ENCODE data around the gene RTN4R.

DNA sequence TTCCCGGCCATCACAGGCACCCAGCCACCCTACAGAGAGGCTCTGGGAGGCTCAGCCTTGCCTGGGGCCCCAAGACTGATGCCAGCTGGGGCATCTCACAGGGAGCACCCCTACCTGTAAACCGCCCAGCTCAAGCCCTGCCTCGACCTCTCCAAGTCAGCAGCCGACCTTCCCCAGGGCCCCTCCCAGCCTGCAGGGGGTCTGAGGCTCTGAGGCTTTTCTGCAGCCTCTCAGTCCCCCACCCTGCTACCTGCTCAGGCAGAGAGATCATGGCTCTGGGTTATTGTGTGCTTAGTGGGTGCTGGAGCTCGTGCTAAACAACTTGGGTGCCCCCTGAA lies 23.1 kb upstream of the RTN4R start:
- TF ChIP-seq, protein P1, sequence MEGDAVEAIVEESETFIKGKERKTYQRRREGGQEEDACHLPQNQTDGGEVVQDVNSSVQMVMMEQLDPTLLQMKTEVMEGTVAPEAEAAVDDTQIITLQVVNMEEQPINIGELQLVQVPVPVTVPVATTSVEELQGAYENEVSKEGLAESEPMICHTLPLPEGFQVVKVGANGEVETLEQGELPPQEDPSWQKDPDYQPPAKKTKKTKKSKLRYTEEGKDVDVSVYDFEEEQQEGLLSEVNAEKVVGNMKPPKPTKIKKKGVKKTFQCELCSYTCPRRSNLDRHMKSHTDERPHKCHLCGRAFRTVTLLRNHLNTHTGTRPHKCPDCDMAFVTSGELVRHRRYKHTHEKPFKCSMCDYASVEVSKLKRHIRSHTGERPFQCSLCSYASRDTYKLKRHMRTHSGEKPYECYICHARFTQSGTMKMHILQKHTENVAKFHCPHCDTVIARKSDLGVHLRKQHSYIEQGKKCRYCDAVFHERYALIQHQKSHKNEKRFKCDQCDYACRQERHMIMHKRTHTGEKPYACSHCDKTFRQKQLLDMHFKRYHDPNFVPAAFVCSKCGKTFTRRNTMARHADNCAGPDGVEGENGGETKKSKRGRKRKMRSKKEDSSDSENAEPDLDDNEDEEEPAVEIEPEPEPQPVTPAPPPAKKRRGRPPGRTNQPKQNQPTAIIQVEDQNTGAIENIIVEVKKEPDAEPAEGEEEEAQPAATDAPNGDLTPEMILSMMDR (IDR thresholded peaks at IDR 0.05) = no peak
- TF ChIP-seq, protein P2, sequence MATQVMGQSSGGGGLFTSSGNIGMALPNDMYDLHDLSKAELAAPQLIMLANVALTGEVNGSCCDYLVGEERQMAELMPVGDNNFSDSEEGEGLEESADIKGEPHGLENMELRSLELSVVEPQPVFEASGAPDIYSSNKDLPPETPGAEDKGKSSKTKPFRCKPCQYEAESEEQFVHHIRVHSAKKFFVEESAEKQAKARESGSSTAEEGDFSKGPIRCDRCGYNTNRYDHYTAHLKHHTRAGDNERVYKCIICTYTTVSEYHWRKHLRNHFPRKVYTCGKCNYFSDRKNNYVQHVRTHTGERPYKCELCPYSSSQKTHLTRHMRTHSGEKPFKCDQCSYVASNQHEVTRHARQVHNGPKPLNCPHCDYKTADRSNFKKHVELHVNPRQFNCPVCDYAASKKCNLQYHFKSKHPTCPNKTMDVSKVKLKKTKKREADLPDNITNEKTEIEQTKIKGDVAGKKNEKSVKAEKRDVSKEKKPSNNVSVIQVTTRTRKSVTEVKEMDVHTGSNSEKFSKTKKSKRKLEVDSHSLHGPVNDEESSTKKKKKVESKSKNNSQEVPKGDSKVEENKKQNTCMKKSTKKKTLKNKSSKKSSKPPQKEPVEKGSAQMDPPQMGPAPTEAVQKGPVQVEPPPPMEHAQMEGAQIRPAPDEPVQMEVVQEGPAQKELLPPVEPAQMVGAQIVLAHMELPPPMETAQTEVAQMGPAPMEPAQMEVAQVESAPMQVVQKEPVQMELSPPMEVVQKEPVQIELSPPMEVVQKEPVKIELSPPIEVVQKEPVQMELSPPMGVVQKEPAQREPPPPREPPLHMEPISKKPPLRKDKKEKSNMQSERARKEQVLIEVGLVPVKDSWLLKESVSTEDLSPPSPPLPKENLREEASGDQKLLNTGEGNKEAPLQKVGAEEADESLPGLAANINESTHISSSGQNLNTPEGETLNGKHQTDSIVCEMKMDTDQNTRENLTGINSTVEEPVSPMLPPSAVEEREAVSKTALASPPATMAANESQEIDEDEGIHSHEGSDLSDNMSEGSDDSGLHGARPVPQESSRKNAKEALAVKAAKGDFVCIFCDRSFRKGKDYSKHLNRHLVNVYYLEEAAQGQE (IDR thresholded peaks at IDR 0.05; ENCODE audit: insufficient read depth in 1 of 2, low read depth in 2 of 2, low read length in 1 of 2) = no peak
- TF ChIP-seq POLR2AphosphoS5 (IDR thresholded peaks at IDR 0.05; ENCODE audit: low read depth, low read length) = no peak
- TF ChIP-seq TCF7L2 (IDR thresholded peaks at IDR 0.05; ENCODE audit: low read depth, low read length) = no peak
- no peak for TF ChIP-seq SIN3A (IDR thresholded peaks at IDR 0.05; ENCODE audit: borderline replicate concordance, insufficient read depth, low read depth, low read length)

Data from Panc1 (cell line).